OCI-M1 (cell line): Measurements from ENCODE around the gene HOOK2.
"Not testable (repeated sequence)": the region's sequence is repeated elsewhere in the genome, so short reads cannot be mapped to it uniquely, and the experiment has no call there.

Experiments used
- DNase-seq: peaks from one replicate; lab custom pipeline; 2025; lab: John Stamatoyannopoulos, UW

HOOK2 gene, protein sequence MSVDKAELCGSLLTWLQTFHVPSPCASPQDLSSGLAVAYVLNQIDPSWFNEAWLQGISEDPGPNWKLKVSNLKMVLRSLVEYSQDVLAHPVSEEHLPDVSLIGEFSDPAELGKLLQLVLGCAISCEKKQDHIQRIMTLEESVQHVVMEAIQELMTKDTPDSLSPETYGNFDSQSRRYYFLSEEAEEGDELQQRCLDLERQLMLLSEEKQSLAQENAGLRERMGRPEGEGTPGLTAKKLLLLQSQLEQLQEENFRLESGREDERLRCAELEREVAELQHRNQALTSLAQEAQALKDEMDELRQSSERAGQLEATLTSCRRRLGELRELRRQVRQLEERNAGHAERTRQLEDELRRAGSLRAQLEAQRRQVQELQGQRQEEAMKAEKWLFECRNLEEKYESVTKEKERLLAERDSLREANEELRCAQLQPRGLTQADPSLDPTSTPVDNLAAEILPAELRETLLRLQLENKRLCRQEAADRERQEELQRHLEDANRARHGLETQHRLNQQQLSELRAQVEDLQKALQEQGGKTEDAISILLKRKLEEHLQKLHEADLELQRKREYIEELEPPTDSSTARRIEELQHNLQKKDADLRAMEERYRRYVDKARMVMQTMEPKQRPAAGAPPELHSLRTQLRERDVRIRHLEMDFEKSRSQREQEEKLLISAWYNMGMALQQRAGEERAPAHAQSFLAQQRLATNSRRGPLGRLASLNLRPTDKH

GRCh38 chr19:12774588-12775555 lies at the start of gene HOOK2:
TSS of gene HOOK2 (minus strand) at chr19:12775552. CDS start at chr19:12775449, 103 bp downstream.
- DNase-seq, result no peak

DNA sequence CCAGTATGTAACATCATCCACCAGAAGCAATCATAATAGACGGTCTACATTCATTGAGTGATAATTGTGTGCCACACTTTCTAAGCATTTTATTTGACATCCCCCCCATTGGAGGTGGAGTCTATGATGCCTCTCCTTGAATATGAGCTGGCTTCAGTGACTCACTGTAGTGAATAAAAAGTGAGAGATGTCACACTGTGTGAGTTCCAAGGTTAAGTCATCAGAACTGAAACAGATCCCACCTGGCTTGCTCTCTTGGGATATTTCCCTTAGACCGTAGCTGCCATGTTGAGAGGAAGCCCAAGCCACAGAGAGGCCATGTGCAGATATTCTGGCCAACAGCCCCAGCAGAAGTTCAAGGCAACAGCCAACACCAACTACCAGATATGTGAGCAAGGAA lies 46.4 kb upstream of the HOOK2 start:
- no peak for DNase-seq

GRCh38 chr19:12817810-12818209 lies 42.5 kb upstream of the HOOK2 start:
- DNase-seq, result not testable (repeated sequence)

- DNase-seq, result not testable (repeated sequence)
These were observed 41.8 kb upstream of the HOOK2 start for GRCh38 chr19:12817188-12817587.

- no peak for DNase-seq
These were observed 39.7 kb upstream of the HOOK2 start for GRCh38 chr19:12815088-12815487.

DNA sequence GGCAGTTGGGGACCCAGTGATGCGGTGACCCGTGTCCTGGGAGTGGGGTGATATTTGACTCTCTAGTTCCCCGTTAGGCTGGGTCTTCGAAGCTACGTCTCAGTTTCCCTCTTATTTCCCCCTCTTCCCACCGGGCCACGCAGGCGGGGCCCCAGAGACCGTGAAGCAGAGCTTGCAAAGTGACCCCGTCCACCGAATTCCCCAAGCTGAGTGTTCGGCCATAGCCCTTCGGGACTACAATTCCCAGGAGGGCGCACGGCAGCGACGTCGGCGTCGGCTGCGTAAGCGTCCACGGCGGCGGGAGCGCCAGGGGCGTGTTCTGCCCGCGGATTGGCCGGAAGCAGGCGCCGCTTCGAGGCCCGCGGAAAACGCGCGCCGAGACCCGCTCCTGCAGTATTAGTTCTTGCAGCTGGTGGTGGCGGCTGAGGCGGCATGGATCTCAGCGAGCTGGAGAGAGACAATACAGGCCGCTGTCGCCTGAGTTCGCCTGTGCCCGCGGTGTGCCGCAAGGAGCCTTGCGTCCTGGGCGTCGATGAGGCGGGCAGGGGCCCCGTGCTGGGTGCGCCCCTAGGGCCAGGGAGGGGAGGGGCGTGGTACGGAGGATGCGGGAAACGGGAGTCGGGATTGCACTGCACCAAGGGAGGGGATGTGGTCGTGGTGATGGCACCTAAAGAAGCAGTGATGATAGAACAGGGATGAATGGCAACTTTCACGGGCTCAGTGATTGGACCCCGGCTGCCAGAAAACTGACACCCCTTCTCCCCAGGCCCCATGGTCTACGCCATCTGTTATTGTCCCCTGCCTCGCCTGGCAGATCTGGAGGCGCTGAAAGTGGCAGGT lies 31.1 kb upstream of the HOOK2 start, which contains the start of gene RNASEH2A:
Gene RNASEH2A, plus strand, starts transcription at position 343 of the 840 bp plus-strand sequence. Its CDS starts 90 bp downstream, at position 433.
- peak; percentile 89 for DNase-seq

GRCh38 chr19:12804051-12804450 lies 28.7 kb upstream of the HOOK2 start:
- no peak for DNase-seq

GRCh38 chr19:12802267-12803106 lies 27.1 kb upstream of the HOOK2 start:
- no peak for DNase-seq

- peak; percentile 83 for DNase-seq
These were observed 26.3 kb upstream of the HOOK2 start, which contains the start of the genes PRDX2 and THSD8 for GRCh38 chr19:12801466-12802266. TSS of gene PRDX2 (minus strand) at chr19:12801800. CDS start at chr19:12801261, 539 bp downstream. TSS of gene THSD8 (plus strand) at chr19:12802069. CDS start at chr19:12802072, 3 bp downstream.

GRCh38 chr19:12800923-12801465 lies 25.6 kb upstream of the HOOK2 start:
- peak; percentile 15 for DNase-seq

- DNase-seq, result no peak
These were observed 25.1 kb upstream of the HOOK2 start for GRCh38 chr19:12800466-12800770.

DNA sequence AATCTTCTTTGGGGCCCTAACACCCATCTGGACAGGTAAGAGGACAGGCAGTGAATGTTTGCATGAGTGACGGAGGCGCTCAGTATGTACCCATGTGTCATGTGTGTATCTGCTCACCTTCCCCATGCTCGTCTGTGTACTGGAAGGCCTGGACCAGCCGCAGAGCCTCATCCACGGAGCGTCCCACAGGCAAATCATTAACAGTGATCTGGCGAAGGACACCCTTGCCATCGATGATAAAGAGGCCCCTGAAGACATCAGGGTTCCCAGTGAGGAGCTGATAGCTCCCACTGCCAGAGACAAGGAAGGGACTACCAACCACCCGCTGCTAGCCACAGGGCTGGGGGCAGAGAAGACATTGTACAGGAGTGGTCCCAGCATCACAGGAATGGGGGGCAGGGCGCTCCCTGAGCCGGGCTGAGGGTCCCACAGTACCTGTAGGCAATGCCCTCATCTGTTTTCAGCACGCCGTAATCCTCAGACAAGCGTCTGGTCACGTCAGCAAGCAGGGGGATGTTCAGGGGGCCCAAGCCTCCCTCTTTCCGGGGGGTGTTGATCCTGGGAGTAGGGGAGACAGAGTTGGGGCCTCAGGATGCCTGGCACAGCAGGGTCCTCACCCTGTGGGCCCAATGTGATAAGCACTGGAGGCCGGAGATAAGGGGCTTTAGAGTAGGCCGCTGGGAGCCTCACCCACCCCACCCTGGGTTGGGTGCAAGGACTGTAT lies 24.6 kb upstream of the HOOK2 start:
- no peak for DNase-seq

DNA sequence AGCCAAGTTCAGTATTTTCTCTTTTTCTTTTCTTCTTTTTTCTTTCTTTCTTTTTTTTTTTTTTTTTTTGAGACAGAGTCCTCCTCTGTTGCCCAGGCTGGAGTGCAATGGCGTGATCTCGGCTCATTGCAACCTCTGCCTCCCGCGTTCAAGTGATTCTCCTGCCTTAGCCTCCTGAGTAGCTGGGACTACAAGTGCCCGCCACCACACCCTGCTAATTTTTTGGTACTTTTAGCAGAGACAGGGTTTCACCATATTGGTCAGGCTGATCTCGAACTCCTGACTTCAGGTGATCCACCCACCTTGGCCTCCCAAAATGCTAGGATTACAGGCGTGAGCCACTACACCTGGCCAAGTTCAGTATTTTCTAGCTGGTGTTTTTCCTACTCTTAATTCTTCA lies 22.3 kb upstream of the HOOK2 start:
- DNase-seq, result not testable (repeated sequence)

DNA sequence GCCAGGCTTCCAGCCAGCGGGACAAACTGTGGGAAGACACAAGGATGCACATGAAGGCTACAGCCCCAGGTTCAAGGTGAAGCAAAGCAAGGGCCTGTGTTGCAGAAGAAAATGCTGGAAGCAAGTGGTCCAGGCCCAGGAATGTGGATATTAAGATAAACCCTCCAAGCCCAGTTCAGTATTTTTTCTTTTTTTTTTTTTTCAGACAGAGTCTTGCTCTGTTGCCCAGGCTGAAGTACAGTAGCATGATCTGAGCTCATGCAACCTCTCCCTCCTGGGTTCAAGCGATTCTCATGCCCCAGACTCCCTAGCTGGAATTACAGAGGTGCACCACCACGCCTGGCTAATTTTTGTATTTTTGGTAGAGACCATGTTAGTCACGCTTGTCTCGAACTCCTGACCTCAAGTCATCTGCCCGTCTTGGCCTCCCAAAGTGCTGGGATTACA lies 21.8 kb upstream of the HOOK2 start:
- no peak for DNase-seq

- DNase-seq, result peak; percentile 83
These were observed 21.1 kb upstream of the HOOK2 start for GRCh38 chr19:12796146-12797071.

DNA sequence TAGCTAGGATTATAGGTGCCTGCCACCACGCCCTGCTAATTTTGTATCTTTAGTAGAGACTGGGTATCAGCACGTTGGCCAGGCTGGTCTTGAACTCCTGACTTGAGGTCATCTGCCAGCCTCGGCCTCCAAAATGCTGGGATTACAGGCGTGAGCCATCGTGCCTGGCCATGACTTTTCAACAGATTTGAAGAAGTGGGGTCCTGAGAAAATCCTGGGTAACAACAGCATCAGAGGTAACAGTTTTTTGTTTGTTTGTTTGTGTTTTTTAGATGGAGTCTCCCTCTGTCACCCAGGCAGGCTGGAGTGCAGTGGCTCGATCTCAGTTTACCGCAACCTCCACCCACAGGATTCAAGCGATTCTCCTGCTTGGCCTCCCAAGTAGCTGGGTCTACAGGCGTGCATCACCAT lies 19.6 kb upstream of the HOOK2 start:
- no peak for DNase-seq
